GM21390 (cell line): ENCODE data around the gene GOLGA2.

ENCODE experiments used
- ATAC-seq: cut with Tn5 transposase; IDR thresholded peaks from one replicate; pipeline ENCODE4 v1.9.1; 2021; ENCODE audit not compliant: unreplicated experiment

GOLGA2 gene

DNA sequence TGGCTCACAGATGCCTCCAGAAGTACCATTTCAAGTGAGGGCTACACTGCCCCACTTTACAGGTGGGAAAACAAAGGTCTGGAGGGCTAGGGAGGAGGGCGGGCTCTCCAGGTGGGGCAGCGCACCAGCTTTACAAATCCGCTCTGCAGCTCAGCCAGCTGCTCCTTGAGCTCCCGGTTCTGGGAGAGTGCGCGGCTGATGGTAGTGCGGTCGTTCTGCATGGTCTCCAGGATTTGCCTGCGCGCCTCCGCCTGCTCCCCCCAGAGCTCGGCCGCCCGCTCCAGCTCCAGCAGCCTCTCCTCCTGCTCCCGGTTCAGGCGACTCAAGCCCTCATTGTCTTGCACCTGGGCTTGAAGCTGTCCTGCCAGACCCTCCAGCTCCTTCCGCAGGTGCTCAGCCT is 15.5 kb downstream of the GOLGA2 start:
- ATAC-seq: no peak

DNA sequence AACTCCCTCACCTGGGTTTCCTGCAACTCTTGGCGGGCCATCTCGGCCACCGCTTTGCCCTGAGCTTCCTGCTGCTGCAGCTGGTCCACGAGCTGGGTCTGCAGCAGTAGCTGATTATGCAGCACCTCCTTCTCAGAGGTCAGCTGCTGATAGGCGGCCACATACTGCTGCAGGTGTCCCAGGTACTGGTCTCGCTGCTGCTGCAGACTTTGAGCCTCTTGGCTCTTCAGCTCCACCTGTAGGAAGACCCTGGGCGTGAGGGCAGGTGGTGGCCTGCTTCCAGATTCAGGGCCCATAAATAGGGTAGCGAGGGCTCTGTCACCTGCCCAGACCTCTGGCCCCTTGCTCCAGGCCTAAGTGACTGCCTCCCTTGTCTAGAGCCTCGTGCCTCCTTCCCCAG is 16.7 kb downstream of the GOLGA2 start:
- ATAC-seq: no peak

DNA sequence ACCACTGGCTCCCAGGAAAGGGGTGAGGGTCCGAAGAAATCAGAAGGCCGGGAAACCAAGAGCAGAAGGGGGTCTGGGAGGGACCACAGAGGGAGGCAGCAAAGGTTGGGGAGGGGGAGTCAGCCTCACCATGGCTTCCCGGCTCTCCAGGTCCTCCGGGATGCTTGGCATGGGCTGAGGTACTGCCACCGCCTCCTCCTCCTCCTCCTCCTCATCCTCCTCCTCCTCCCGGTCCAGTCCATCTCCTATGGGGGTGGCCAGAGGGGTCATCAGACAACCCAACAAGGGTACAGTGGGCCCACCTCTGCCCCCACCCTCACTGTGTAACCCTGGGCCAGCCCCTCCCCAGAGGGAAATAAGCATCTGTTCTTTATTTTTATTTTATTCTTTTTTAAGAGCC is 17.5 kb downstream of the GOLGA2 start:
- no peak for ATAC-seq

DNA sequence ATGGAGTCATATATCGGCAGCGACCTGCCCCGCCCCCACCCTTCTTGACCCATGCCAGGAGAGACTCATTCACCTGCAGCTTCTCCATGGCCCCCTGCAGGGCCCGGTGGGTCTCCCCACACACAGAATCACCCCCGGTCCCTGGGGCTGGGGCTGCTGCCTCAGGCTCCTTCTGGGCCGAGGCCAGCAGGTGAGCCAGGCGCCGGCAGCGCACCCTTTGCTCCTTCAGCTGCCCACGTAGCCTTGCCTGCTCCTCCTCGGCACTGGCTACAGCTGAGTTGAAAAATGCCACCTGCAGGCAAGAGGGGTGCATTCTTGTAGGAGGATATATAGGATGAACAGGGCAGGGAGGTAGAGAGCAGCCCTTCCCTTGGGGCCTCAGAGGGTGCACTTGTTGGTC is 17.9 kb downstream of the GOLGA2 start:
- no peak for ATAC-seq

DNA sequence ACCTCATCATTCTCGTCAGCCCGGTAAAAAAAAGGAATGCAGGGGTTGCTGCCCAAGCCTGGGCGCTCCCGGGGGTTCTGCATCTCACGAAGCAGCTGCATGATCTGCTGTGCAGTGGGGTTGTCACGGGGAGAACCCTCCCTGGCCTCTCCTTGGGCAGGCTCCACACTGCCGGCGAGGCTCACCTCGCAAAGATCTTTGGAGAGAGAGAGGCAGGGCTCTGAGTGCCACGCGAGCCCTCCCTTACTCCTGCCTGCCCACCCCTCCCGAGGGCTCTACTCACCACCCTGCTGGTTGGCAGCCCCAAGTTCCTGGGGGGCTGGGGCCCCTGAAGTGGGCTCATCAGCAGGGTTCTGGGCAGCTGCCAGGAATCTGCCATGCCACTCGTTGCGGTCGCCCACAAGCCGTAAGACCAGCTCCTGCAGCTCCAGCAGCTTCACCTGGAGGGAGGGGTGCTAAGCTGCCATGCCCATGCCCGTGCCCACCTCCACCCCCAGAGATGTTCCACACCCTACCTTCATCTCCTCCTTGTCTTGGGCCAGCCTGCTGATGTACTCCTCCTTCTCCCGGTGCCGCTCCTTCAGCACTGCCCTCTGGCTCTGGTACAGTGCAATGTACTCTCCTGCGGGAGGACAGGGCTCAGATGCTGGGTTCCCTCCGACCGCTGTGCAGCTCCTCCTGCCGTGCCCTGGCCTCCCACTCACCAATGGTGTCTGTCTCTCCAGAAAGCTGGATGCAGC is 18.6 kb downstream of the GOLGA2 start:
- ATAC-seq: no peak

DNA sequence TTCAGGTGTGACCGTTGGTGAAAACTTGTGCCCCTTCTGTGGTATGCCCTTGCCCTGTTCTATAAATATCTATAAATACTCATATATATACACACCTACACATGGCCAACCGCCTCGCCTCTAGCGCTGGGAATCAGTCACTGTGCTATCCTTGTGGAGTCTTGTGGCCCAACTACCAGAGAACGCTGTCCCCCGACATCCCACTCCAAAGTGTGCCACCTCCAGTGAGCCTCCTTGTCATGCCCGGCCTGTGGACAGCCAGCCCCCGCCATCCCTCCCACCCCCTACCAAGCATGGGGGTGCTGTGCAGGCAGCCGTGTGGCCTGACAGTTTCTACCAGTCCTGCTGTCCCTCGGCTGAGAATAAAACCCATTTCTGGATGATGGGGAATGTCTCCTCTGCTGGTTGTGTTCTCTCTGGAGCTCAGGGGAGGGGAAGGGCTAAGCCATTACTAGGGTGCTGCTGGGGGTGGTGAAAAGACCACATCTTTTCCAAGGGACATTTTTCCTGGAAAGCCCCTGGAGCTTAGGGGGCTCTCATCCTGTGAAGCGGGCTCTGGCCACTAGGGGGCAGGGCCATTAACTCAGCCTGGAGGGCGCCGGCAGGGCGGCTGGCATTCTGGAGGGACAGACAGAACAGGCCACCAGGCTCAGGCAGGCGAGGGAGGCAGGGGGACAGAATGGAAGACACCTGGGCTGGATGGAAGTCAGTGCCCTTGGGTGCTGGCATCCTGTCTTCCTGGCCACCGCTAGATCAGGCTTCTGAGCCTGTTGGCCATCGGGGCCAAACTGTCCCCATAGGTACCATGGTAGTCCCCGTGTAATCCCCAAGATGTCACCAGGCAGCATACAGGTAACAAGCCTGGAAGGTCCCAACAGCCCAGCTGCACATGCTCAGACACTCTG is 20.7 kb downstream of the GOLGA2 start:
- ATAC-seq: no peak

DNA sequence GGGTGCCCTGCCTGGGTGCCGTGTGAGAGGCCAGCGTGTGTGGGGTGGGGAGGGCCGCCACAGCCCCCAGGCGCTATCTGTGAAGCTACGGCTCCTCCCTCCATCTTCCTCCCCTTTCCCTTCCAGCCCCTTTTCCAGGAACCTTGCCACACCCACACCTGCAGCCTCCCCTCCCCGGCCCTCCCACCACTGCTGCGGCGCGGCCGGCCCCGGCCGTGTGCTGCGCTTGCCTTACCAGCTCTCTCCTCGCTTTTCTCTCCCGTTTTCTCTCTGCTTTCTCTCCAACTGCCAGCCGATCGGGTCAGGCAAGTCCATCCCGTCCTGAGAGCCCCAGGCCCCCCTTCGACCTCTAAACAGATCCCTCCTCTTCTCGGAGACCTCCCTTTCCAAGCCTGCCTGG is 21.4 kb downstream of the GOLGA2 start:
- no peak for ATAC-seq

DNA sequence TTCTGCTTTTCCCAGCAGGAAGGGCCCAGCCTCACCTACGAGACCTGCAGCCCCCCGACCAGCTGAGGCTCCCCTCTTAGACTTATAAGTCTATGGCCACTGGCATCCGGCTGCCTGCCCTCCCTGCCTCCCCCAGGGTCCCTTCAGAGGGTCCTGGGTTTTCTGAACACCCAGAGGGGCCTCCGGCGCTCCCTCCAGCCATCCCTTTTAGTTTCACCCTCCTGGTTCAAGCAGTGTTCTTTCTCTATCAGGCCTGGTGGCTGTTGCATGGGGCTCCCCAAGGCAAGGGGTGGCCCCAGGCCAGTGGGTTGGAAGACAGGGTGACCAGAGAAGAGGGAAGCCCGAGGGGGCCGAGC is 21.8 kb downstream of the GOLGA2 start:
- no peak for ATAC-seq

DNA sequence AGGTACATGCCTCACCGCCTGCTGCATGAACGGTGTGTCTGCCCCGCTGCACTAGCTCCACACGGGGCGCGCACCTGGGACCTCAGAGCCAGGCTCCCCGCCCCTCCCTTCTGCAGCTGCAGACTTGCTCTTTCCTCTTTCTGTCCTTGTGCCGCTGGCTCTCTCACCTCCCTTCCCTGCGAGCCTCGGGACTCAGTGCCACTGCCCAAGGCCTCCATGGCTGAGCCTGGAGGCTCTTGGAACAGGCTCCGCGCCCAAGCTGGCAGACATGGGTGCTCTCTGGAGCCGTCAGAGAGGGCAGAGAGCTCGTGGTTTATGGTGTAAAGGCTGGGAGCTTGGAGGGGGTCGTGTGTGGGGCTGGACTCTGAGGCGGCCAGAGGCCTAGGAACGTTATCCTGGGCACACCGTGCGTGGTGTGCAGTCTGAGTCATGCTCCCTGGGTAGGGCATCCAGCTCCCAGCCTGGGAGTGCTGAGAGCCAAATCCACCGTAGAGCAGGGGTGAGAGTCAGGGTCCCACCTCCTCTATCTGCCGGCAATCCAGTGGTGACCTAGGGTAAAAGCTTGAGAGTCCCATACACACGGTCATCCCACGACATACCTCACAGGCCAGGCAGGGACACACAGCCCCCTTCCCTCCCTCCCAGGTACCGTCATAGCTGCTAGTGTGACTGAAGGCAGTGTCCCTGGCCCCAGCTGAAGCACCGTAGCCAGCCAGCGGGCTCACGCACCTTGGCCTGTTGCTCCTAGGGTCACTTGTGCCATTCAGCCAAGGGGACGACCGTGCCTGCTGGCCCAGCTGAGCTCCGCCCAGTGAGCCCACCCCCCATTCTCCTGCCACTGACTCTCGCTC is 22.4 kb downstream of the GOLGA2 start:
- ATAC-seq: no peak

DNA sequence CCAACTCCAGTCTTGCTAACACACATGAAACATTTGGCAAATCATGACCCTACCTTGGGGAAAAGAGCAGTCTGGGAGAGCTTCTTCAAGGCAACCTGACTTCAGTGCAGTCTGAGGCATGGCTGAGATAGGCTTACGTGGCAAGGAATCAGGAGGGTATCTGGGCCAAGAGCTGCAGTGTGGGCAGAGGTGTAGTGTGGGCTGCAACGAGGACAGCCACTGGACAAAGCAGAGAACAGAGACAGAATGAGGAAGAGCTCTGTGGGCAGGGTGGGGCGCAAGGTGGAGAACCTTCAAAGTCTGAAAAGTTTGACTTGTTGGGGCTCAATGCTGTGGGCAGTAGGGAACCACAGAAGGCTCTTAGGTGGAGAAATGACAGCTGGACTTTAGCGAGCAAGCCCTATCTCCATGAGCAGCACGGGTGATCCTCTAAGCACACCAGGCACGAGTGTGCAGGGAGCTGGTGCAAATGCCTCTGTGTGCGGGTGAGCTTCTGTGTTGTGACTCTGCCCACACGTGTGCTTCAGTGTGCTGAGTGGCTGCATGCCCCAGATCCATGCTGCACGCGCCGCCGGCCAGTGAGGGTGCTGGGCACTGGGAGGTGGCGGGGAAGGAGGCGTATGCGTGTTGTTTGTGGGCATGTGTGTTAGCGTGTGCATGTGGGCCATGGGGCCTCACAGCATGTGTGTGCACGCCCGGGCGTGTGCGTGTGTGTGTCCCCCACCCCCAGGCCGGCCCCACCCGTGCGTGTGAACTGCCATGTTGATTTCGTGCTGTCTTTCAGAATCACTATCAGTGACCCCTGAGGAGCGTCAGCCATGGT is 23.3 kb downstream of the GOLGA2 start:
- ATAC-seq: no peak

DNA sequence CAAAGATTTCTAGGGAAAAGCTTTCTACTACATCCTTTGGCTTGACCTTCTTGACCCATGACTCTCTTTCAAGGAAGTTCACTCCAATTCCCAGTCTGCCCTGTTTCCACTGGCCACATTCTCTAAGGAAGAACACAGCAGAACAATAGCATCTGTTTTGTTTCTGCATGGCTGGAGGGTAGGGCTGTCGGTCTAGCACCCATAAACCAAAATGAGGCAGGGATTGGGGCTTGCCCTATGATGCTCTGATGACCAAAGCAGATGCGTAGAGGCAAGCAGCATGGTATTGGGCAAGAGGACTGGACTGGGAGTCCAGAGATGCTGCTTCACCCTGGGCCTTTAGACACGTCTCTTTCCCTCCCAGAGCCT is 24.1 kb downstream of the GOLGA2 start:
- no peak for ATAC-seq

DNA sequence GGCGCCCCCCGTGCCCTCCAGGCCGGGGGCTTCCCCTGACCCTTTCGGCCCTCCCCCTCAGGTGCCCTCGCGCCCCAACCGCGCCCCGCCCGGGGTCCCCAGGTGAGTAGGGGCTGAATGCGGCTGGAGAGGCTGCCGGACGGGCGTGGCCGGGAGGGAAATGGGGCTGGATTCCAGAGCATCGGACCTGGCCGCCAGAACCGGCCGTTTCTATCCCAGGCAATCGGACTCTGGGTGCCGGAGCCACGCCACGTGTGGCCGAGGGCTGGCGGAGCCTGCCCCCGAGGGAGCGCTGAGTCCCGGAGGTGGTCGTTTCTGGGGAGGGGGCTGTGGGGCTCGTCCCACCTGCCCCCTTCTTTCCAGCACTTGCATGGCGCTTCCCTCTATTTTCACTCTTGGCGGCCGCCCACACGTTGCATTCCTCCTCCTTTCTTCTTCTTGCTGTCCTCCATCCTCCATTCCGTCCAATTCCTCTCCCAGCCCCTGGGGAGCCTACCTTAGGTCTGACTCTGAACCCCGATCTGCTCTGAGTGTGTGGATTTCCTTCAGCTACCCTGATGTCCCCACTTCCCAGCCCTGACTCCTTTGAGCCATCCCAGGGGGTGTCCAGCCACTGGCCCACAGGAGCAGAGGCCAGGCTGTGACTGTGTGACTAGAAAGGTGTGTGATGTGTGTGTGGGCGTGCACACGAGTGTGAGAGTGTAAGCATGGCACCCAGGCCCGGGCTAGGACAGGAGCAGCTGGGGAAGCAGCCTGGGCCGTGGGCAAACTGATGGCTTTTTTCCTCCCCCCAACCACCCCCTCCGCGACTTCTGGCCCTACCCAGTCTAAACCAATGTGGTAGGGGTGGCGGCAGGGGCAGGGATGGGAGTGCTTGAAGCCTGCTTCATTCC is 24.7 kb downstream of the GOLGA2 start:
- ATAC-seq: peak; percentile 21

DNA sequence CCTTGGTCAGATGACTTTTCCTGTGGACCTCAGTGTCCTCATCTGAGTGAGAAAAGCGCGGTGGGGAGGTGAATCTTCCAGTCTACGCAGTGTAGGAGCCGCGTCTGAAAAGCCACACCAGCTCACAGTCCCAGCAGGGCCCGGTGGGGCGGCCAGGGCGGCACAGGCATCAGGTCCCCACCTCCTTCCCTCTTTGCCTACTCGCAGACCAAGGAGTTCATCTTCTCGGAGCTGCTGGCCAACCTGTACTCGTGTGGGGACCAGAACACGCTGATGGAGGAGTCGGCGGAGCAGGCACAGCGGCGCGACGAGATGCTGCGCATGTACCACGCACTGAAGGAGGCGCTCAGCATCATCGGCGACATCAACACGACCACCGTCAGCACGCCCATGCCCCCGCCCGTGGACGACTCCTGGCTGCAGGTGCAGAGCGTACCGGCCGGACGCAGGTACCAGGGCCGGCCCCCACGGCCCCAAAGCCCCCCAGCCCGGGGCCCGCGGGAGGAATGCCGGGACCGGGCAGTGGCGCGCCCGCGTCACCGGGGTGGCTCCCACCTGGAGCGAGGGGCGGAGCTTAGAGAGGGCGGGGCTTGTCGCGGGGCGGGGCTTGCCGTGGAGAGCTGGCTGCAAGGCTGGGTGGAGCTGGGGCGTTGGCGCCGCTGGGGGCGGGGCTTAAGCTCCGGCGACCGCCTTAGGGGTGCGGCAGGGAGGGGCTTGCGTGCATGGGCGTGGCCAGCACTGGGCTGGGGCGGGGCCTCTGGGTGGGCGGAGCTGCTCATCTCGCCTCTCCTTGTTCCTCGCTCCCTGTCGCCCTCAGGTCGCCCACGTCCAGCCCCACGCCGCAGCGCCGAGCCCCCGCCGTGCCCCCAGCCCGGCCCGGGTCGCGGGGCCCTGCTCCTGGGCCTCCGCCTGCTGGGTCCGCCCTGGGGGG is 25.6 kb downstream of the GOLGA2 start:
- ATAC-seq: peak; percentile 77

DNA sequence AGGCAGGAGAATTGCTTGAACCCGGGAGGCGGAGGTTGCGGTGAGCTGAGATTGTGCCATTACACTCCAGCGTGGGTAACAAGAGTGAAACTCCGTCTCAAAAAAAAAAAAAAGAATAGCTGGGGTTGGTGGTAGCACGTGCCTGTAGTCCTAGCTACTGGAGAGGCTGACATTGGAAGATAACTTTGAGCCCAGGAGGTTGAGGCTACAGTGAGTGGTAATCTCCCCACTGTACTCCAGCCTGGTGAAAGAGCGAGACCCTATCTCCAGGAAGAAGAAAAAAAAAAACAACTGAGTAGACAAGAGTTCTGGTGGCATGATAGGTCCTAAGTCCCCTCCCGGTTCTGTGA is 26.3 kb downstream of the GOLGA2 start:
- no peak for ATAC-seq

DNA sequence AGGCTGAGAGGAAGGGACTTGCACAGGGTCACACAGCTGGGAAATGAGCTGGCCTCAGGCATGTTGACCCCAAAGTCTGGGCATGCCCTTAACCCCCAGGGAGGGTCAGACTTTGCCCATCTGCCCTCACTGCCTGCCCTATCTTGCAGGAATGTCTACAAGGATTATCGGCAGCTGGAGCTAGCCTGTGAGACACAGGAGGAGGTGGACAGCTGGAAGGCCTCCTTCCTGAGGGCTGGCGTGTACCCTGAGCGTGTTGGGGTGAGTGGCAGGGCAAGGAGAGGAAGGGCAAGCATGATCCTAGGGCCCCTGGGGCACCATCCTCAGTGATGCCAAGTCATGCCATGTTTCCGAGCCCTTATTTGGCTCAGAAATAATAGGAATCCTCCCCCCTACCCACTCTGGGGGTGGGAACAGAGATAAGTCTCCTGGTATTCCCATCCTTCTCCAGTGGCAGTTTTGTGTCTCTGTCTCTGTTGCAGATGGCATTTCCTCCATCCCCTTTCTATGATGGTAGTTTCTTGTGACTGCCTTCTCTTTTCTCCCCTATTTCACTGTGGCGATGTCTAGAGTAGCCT is 28.5 kb downstream of the GOLGA2 start:
- ATAC-seq: no peak

DNA sequence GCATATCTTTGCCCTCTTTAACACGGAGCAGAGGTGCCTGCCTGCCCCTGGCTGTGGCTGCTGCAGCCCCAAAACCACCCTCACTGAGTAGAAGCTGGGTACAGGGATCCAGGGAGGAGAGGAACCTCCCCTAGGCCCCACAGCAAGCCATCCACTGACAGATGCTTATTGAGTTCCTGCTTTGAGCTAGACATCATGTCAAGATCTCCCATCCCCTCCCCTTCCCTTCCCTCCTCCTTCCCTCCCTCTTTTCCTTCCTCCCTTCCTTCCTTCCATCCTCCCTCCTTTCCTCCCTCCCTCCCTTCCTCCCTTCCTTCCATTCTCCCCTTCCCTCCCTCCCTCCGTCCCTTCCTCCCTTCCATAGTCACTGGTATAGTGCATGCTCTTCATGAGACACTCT is 29.3 kb downstream of the GOLGA2 start:
- no peak for ATAC-seq

DNA sequence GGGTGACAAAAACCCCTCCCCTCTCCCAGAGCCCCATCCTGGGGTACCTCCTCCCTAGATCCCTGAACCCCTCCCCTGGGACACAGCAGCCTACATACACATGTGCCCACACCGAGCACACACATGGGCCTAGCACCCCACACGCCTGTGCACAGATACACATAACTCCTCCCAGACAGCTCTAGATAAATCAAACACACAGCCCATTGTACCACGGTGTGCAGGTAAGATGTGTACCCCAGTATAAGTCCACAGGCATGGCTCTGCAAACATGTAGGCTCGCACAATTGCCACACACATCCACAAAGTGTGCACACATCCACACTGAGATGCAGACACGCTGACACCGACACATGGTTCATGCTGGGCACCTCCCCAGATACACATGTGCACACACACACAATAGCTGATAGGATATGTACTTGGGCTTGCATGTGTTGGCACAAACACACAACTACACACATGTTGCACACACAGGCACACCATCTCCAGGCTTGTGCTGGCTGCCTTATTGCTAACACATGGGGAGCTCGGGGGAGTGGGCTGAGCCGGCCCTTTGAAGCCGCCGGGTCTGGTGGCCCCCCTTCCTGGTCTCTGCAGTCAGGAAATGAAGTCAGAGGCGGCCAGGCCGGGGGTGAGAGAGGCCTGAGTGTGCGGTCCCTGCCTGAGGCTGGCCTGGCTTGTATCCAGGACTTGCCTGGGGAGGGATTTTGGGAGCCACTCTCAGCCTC is 30.2 kb downstream of the GOLGA2 start:
- no peak for ATAC-seq

DNA sequence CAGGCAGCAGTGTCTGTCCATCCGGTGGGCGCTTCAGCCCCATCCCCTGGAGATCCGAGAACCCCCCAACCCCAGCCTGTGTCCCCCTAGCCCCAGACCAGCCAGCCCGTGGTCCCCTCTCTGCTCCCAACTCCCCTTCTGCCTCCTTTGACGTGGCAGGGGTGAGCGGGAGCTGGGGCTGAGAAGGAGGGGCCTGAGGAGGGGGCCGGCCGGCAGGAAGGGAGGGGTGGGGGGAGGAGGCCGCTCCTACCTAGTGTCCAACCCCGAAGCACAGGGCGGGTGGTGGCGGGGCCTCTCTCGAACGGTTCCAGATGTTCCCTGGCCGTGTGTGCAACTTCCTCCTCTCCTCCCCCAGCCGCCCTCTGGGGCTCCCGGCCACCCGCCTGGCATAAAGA is 31.0 kb downstream of the GOLGA2 start:
- ATAC-seq: no peak
